PC-9 (cell line): ENCODE results near the gene ZNF574. TPM values are rescaled to one million over a fixed set of nuclear protein-coding genes. Genes with fewer than 3 reads are reported as not detected.
"Not testable (repeated sequence)": the region's sequence is repeated elsewhere in the genome, so short reads cannot be mapped to it uniquely, and the experiment has no call there.

Source experiments
- BruUV-seq: library from RNA; stranded (reverse); fragments of 400-500 nt; replicated peaks from 2 replicates; lab custom pipeline; 2021; lab: Mats Ljungman, UMichigan
- CTCF ChIA-PET: fragments of 300-600 bp; sonication (Branson Sonifier 250); formaldehyde crosslinking; loops from one replicate; lab custom pipeline; 2022; ENCODE audit warnings: antibody characterized with exemption; lab: Charles Lee
- POLR2A ChIA-PET: fragments of 300-600 bp; sonication (Branson Sonifier 250); formaldehyde crosslinking; loops from one replicate; lab custom pipeline; 2022; ENCODE audit warnings: antibody characterized with exemption; ENCODE audit not compliant: unreplicated experiment; lab: Charles Lee
- DNase-seq, 2 experiments: peaks; one replicate each; pipeline versions ENCODE4 v3.0.0 to v3.0.0-alpha.2; 2015 to 2022; ENCODE audit warnings: mixed read lengths in 1 of 2
- H2AFZ ChIP-seq: fragments of 200-600 bp; sonication (generic); 2 replicates; pipeline ENCODE4 v1.8.1; 2017; ENCODE audit warnings: antibody characterized with exemption
- H3F3A ChIP-seq: fragments of 200-600 bp; sonication (generic); 2 replicates; pipeline ENCODE4 v1.8.1; 2017; ENCODE audit warnings: antibody characterized with exemption, mild to moderate bottlenecking, low read depth; ENCODE audit not compliant: insufficient read depth
- H3K27ac ChIP-seq: fragments of 200-600 bp; sonication (generic); 2 replicates; pipeline ENCODE4 v1.6.1; 2016; ENCODE audit warnings: mixed run types
- H3K27me3 ChIP-seq: fragments of 200-600 bp; sonication (generic); 2 replicates; pipeline ENCODE4 v1.6.1; 2016; ENCODE audit warnings: low read depth, mixed run types; ENCODE audit not compliant: insufficient read depth
- H3K36me3 ChIP-seq: fragments of 200-600 bp; sonication (generic); 2 replicates; pipeline ENCODE4 v1.6.1; 2016; ENCODE audit warnings: low read depth, mixed run types
- H3K4me1 ChIP-seq: fragments of 200-600 bp; sonication (generic); replicated peaks from 2 replicates; pipeline ENCODE4 v1.6.1; 2016; ENCODE audit warnings: mixed run types; ENCODE audit not compliant: insufficient read depth
- H3K4me2 ChIP-seq: fragments of 200-600 bp; sonication (generic); 2 replicates; pipeline ENCODE4 v1.6.1; 2017; ENCODE audit warnings: mixed run types
- H3K4me3 ChIP-seq: fragments of 200-600 bp; sonication (generic); 2 replicates; pipeline ENCODE4 v1.6.1; 2016; ENCODE audit warnings: mixed run types
- H3K79me2 ChIP-seq: fragments of 200-600 bp; sonication (generic); 2 replicates; pipeline ENCODE4 v1.6.1; 2017; ENCODE audit warnings: low read depth, mixed run types
- H3K9me2 ChIP-seq: fragments of 200-600 bp; sonication (generic); 2 replicates; pipeline ENCODE4 v1.8.1; 2017; ENCODE audit warnings: mild to moderate bottlenecking; ENCODE audit not compliant: insufficient read depth
- H3K9me3 ChIP-seq: fragments of 200-600 bp; sonication (generic); 2 replicates; pipeline ENCODE4 v1.8.1; 2016; ENCODE audit warnings: low read depth; ENCODE audit not compliant: insufficient read depth
- H4K20me1 ChIP-seq: fragments of 200-600 bp; sonication (generic); 2 replicates; pipeline ENCODE4 v1.8.1; 2017; ENCODE audit not compliant: insufficient read depth
- CTCF ChIP-seq: fragments of 200-600 bp; sonication (generic); conservative IDR thresholded peaks from 2 replicates; pipeline ENCODE4 v1.6.1; 2017; ENCODE audit warnings: mixed run types, antibody characterized with exemption, mild to moderate bottlenecking, moderate library complexity
- EZH2 ChIP-seq: fragments of 200-600 bp; sonication (generic); IDR thresholded peaks from 2 replicates; pipeline ENCODE4 v1.8.0; 2017; ENCODE audit warnings: antibody characterized with exemption, low read depth
- intact Hi-C: fragments of 100-400 bp; cut with micrococcal nuclease; formaldehyde crosslinking; loops from one replicate; pipeline ENCODE4 v1.10.0; 2022; ENCODE audit not compliant: unreplicated experiment
- total RNA-seq: library from RNA; stranded (reverse); gene quantifications from 2 replicates; pipeline ENCODE4 v1.2.3, GENCODE V29; 2021

The ZNF574 gene
- total RNA-seq, 1 experiment from 2014 or later = 19.4 TPM

- TF ChIP-seq CTCF = peak; percentile 94
- H3K9me3 ChIP-seq, H3K36me3 ChIP-seq, H4K20me1 ChIP-seq, BruUV-seq, H3K9me2 ChIP-seq, H3F3A ChIP-seq, H3K27me3 ChIP-seq, H3K4me1 ChIP-seq, H3K27ac ChIP-seq, H3K79me2 ChIP-seq: not testable (repeated sequence)
- peak; percentile 55 to 67 for DNase-seq
- intact Hi-C loops = loop anchor here (1.0 to 5.0 kb wide), 3 partner anchors 12 to 77 kb away; partner anchors contain the start of gene ZNF574
- peak overlapping the region; percentile 86 for H3K4me2 ChIP-seq
- POLR2A ChIA-PET = interaction anchor here (0.5 to 0.6 kb wide), 2 partner anchors 41 to 247 kb away, joined by 3 to 4 read pairs; partner anchors contain the start of gene ZNF574
- CTCF ChIA-PET = interaction anchor here (0.6 to 1.0 kb wide), 17 partner anchors 15 to 445 kb away, joined by 3 to 16 read pairs (median 5); no protein-coding TSS in a partner anchor
- peak overlapping the region; percentile 82 for H2AFZ ChIP-seq
- peak overlapping the region; percentile 60; the same call in 1 of the 2 replicates for H3K4me3 ChIP-seq
Measured at GRCh38 chr19:42034640-42035391, 41.1 kb upstream of the ZNF574 start.

GRCh38 chr19:42037649-42038048 lies 38.3 kb upstream of the ZNF574 start:
- TF ChIP-seq EZH2 (no peak), CTCF (no peak)
- Histone ChIP-seq H3K79me2 (no peaks in the 10 kb centered on the region), H3K9me2 (no peaks in the 10 kb centered on the region), H3K4me3 (no peak overlapping the region), H3K27me3 (0 out of 2 replicates have a peak, but pooled peaks cover under 1% of the 10 kb centered on the region), H2AFZ (no peak overlapping the region), H4K20me1 (no peaks in the 10 kb centered on the region), H3F3A (no peaks in the 10 kb centered on the region), H3K4me2 (no peak overlapping the region), H3K9me3 (no peaks in the 10 kb centered on the region), H3K36me3 (no peaks in the 10 kb centered on the region), H3K27ac (no peak overlapping the region), H3K4me1 (no peaks in the 10 kb centered on the region)
- DNase-seq = no peak
- CTCF ChIA-PET = no interaction called here
- POLR2A ChIA-PET = no interaction called here
- BruUV-seq = no TSS peak
- intact Hi-C loops = no loop called here

GRCh38 chr19:42038666-42039065 lies 37.3 kb upstream of the ZNF574 start:
- Histone ChIP-seq H3F3A (no peaks in the 10 kb centered on the region), H3K9me2 (no peaks in the 10 kb centered on the region), H3K4me1 (no peaks in the 10 kb centered on the region), H2AFZ (no peak overlapping the region), H3K79me2 (no peaks in the 10 kb centered on the region), H4K20me1 (no peaks in the 10 kb centered on the region), H3K9me3 (no peaks in the 10 kb centered on the region), H3K4me3 (no peak overlapping the region), H3K4me2 (no peak overlapping the region), H3K27me3 (0 out of 2 replicates have a peak, but pooled peaks cover 5% of the 10 kb centered on the region), H3K36me3 (no peaks in the 10 kb centered on the region), H3K27ac (no peak overlapping the region)
- CTCF ChIA-PET = interaction anchor here (0.6 kb wide), 1 partner anchor 1304 kb away, joined by 4 read pairs; no protein-coding TSS in a partner anchor
- no peak for TF ChIP-seq EZH2
- TF ChIP-seq CTCF = no peak
- POLR2A ChIA-PET = interaction anchor here (0.6 kb wide), 1 partner anchor 284 kb away, joined by 7 read pairs; the partner anchor contains the start of gene CEACAM6
- DNase-seq = no peak
- intact Hi-C loops = no loop called here
- no TSS peak for BruUV-seq
